SU-DHL-6 (cell line): ENCODE measurements around the gene PSEN2.

Experiments
- H2AFZ ChIP-seq: fragments of 200-600 bp; sonication (generic); 2 replicates; pipeline ENCODE4 v1.6.1; 2014; ENCODE audit warnings: low read depth, mild to moderate bottlenecking, moderate library complexity, mixed read lengths, antibody characterized with exemption, low read length; ENCODE audit not compliant: severe bottlenecking
- H3F3A ChIP-seq: fragments of 200-600 bp; shearing (Covaris generic); 2 replicates; pipeline ENCODE4 v1.6.0; 2016; ENCODE audit warnings: antibody characterized with exemption, mild to moderate bottlenecking; ENCODE audit not compliant: insufficient read depth
- H3K27ac ChIP-seq: fragments of 200-600 bp; sonication (generic); 2 replicates; pipeline ENCODE4 v1.5.1; 2016; ENCODE audit warnings: low read depth, mild to moderate bottlenecking, low read length, moderate library complexity, mixed read lengths
- H3K27me3 ChIP-seq: fragments of 200-600 bp; sonication (generic), shearing (Covaris generic); 2 replicates; pipeline ENCODE4 v1.6.0; 2014; ENCODE audit warnings: mild to moderate bottlenecking, low read length
- H3K36me3 ChIP-seq: fragments of 200-600 bp; sonication (generic); 2 replicates; pipeline ENCODE4 v1.6.1; 2014; ENCODE audit warnings: mild to moderate bottlenecking, low read length, mixed read lengths
- H3K4me2 ChIP-seq: fragments of 300-600, 200-600 bp; shearing (Covaris generic), sonication (generic); 2 replicates; pipeline ENCODE4 v1.6.0; 2014; ENCODE audit warnings: low read length, low read depth, mild to moderate bottlenecking; ENCODE audit not compliant: poor library complexity, severe bottlenecking
- H3K4me3 ChIP-seq: fragments of 200-600 bp; sonication (generic); 2 replicates; pipeline ENCODE4 v1.5.1; 2014; ENCODE audit warnings: antibody characterized with exemption, low read length, mild to moderate bottlenecking, mixed read lengths; ENCODE audit not compliant: insufficient read depth, poor library complexity, severe bottlenecking
- H3K79me2 ChIP-seq: fragments of 200-600 bp; sonication (generic); 2 replicates; pipeline ENCODE4 v1.6.1; 2014; ENCODE audit warnings: mild to moderate bottlenecking, low read length, moderate library complexity; ENCODE audit not compliant: insufficient read depth
- H3K9ac ChIP-seq: fragments of 200-600 bp; sonication (generic); 2 replicates; pipeline ENCODE4 v1.7.0; 2014; ENCODE audit warnings: mild to moderate bottlenecking, low read length
- H3K9me2 ChIP-seq: fragments of 200-600 bp; sonication (generic); replicated peaks from 2 replicates; pipeline ENCODE4 v1.6.1; 2014; ENCODE audit warnings: low read length; ENCODE audit not compliant: insufficient read depth
- H3K9me3 ChIP-seq: fragments of 200-600 bp; sonication (generic); 2 replicates; pipeline ENCODE4 v1.6.1; 2014; ENCODE audit warnings: low read length, mixed read lengths; ENCODE audit not compliant: insufficient read depth
- H4K20me1 ChIP-seq: fragments of 200-600 bp; sonication (generic); 2 replicates; pipeline ENCODE4 v1.6.1; 2014; ENCODE audit warnings: low read depth, mild to moderate bottlenecking, antibody characterized with exemption, low read length, moderate library complexity, mixed read lengths
- CTCF ChIP-seq: fragments of 200-600 bp; sonication (generic); IDR thresholded peaks from one replicate; pipeline ENCODE4 v1.5.1; 2017; ENCODE audit warnings: antibody characterized with exemption, mild to moderate bottlenecking, low read length, moderate library complexity; ENCODE audit not compliant: insufficient read depth, poor library complexity, severe bottlenecking
- EZH2phosphoT487 ChIP-seq: fragments of 200-600 bp; sonication (generic), shearing (Covaris generic); conservative IDR thresholded peaks from 2 replicates; pipeline ENCODE4 v1.6.1; 2018; ENCODE audit warnings: mild to moderate bottlenecking, antibody characterized with exemption, low read length, moderate library complexity, mixed read lengths

PSEN2 gene

GRCh38 chr1:226912587-226913176 lies 42.3 kb downstream of the PSEN2 start:
- no peaks in the 10 kb centered on the region for H3K36me3 ChIP-seq
- no peak overlapping the region for H3K9ac ChIP-seq
- no peak for TF ChIP-seq EZH2phosphoT487
- peak; percentile 47 for TF ChIP-seq CTCF
- no peak overlapping the region for H3K27ac ChIP-seq
- H2AFZ ChIP-seq = no peak overlapping the region
- no peaks in the 10 kb centered on the region for H3K9me2 ChIP-seq
- no peak overlapping the region for H3K4me2 ChIP-seq
- no peaks in the 10 kb centered on the region for H3K79me2 ChIP-seq
- H3K4me3 ChIP-seq = no peak overlapping the region
- H3F3A ChIP-seq = no peaks in the 10 kb centered on the region
- H3K9me3 ChIP-seq = no peaks in the 10 kb centered on the region
- no peaks in the 10 kb centered on the region for H3K27me3 ChIP-seq
- no peaks in the 10 kb centered on the region for H4K20me1 ChIP-seq

GRCh38 chr1:226915672-226915995 lies 45.2 kb downstream of the PSEN2 start:
- Histone ChIP-seq H3K79me2 (no peaks in the 10 kb centered on the region), H3K9ac (no peak overlapping the region), H3K27me3 (no peaks in the 10 kb centered on the region), H3K4me3 (no peak overlapping the region), H3K9me2 (no peaks in the 10 kb centered on the region), H3K27ac (no peak overlapping the region), H3K9me3 (no peaks in the 10 kb centered on the region), H3K4me2 (no peak overlapping the region), H3K36me3 (no peaks in the 10 kb centered on the region), H2AFZ (no peak overlapping the region), H3F3A (no peaks in the 10 kb centered on the region), H4K20me1 (no peaks in the 10 kb centered on the region)
- no peak for TF ChIP-seq CTCF
- TF ChIP-seq EZH2phosphoT487 = no peak

DNA sequence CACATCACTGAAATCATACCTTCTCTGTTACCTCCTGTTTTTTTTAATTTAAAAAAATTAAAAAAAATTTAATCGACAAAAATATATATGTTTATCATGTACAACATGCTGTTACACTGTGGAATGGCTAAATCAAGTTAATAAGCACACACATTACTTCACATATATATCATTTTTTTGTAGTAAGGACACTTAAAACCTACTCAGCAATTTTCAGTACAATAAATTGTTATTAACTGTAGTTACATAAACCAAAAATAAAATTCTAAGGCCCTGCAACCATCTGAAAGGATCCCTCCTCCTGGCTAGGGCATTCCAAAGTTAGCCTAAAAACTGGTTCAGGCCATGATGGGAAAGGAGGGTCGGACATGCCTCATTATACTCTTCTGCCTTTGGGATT lies 46.1 kb downstream of the PSEN2 start:
- H3K36me3 ChIP-seq = no peaks in the 10 kb centered on the region
- H4K20me1 ChIP-seq = no peaks in the 10 kb centered on the region
- H3K27ac ChIP-seq = no peak overlapping the region
- no peaks in the 10 kb centered on the region for H3K9me2 ChIP-seq
- no peaks in the 10 kb centered on the region for H3K27me3 ChIP-seq
- H3F3A ChIP-seq = no peaks in the 10 kb centered on the region
- TF ChIP-seq EZH2phosphoT487 = no peak
- TF ChIP-seq CTCF = no peak
- H3K9ac ChIP-seq = no peak overlapping the region
- H3K9me3 ChIP-seq = no peaks in the 10 kb centered on the region
- H3K4me2 ChIP-seq = no peak overlapping the region
- no peak overlapping the region for H3K4me3 ChIP-seq
- H3K79me2 ChIP-seq = no peaks in the 10 kb centered on the region
- no peak overlapping the region for H2AFZ ChIP-seq

- TF ChIP-seq EZH2phosphoT487 (no peak), CTCF (no peak)
- Histone ChIP-seq H3K79me2 (no peaks in the 10 kb centered on the region), H3K27ac (no peak overlapping the region)
These were observed 49.2 kb downstream of the PSEN2 start for GRCh38 chr1:226919587-226919986.

More at GRCh38 chr1:226919587-226919986, 49.2 kb downstream of the PSEN2 start:
- Histone ChIP-seq H3K4me3 (no peak overlapping the region), H3K27me3 (no peaks in the 10 kb centered on the region), H4K20me1 (no peaks in the 10 kb centered on the region), H3K9me2 (no peaks in the 10 kb centered on the region), H3K9ac (no peak overlapping the region), H3K4me2 (no peak overlapping the region), H3F3A (no peaks in the 10 kb centered on the region), H2AFZ (no peak overlapping the region), H3K9me3 (no peaks in the 10 kb centered on the region), H3K36me3 (no peaks in the 10 kb centered on the region)
